Activated CD4-positive, alpha-beta T cell treated with anti-CD3 and anti-CD28 coated beads, Interleukin-2, amount 10 ng/mL, durations not matched to agents 24 days and 14 days (primary cell): ENCODE results near the gene OSBPL10. TPM values are rescaled to one million over a fixed set of nuclear protein-coding genes. Genes with fewer than 3 reads are reported as not detected.
A peak's percentile ranks its signal among the peaks of the same experiment; 100 is the strongest.
"Not testable (repeated sequence)": the region's sequence is repeated elsewhere in the genome, so short reads cannot be mapped to it uniquely, and the experiment has no call there.

Experiments used
- DNase-seq: peaks from one replicate; pipeline ENCODE4 v3.0.0; 2022
- H3K27ac Mint-ChIP-seq: one replicate; pipeline ENCODE4 v1.8.0; 2022; ENCODE audit warnings: mild to moderate bottlenecking, mixed read lengths
- H3K27me3 Mint-ChIP-seq: one replicate; pipeline ENCODE4 v1.8.0; 2022; ENCODE audit warnings: mixed read lengths
- H3K36me3 Mint-ChIP-seq: one replicate; pipeline ENCODE4 v1.8.0; 2022; ENCODE audit warnings: low read depth, mild to moderate bottlenecking, mixed read lengths
- H3K4me1 Mint-ChIP-seq: one replicate; pipeline ENCODE4 v1.8.0; 2021; ENCODE audit warnings: mixed read lengths
- H3K4me3 Mint-ChIP-seq: one replicate; pipeline ENCODE4 v1.8.0; 2022; ENCODE audit warnings: mild to moderate bottlenecking, moderate library complexity, mixed read lengths
- H3K9me3 Mint-ChIP-seq: one replicate; pipeline ENCODE4 v1.8.0; 2021; ENCODE audit warnings: mixed read lengths
- intact Hi-C: fragments of 100-400 bp; cut with micrococcal nuclease; formaldehyde crosslinking; loops from one replicate; pipeline ENCODE4 v1.15.1; 2023
- total RNA-seq: library from RNA; stranded (reverse); gene quantifications from 2 replicates; pipeline ENCODE4 v1.2.3, GENCODE V29; 2022

The OSBPL10 gene
- total RNA-seq, 1 donor from 2014 or later: 14.5 TPM

- Mint-ChIP-seq H3K36me3 (peaks cover 2% of the 10 kb centered on the region), H3K27ac (no peak overlapping the region), H3K4me3 (no peak overlapping the region), H3K9me3 (peaks cover 6% of the 10 kb centered on the region), H3K4me1 (no peaks in the 10 kb centered on the region), H3K27me3 (no peaks in the 10 kb centered on the region)
- intact Hi-C loops: no loop called here
- no peak for DNase-seq
These were observed 187.2 kb downstream of the OSBPL10 start for GRCh38 chr3:31793821-31794220.

GRCh38 chr3:31791090-31791430, 190.0 kb downstream of the OSBPL10 start:
- Mint-ChIP-seq H3K27me3 (no peaks in the 10 kb centered on the region), H3K9me3 (peaks cover 6% of the 10 kb centered on the region), H3K27ac (no peak overlapping the region), H3K36me3 (peaks cover 2% of the 10 kb centered on the region), H3K4me3 (no peak overlapping the region), H3K4me1 (no peaks in the 10 kb centered on the region)
- intact Hi-C loops: no loop called here
- DNase-seq: no peak

- Mint-ChIP-seq H3K27ac (no peak overlapping the region), H3K36me3 (peaks cover 2% of the 10 kb centered on the region), H3K9me3 (no peaks in the 10 kb centered on the region), H3K4me3 (no peak overlapping the region), H3K4me1 (no peaks in the 10 kb centered on the region), H3K27me3 (no peaks in the 10 kb centered on the region)
- intact Hi-C loops: no loop called here
- no peak for DNase-seq
These were observed 190.6 kb downstream of the OSBPL10 start for GRCh38 chr3:31790193-31791089.

- no peak for DNase-seq
- intact Hi-C loops: no loop called here
- no peaks in the 10 kb centered on the region for H3K36me3 Mint-ChIP-seq
- H3K4me1 Mint-ChIP-seq: no peaks in the 10 kb centered on the region
- H3K9me3 Mint-ChIP-seq: no peaks in the 10 kb centered on the region
- no peak overlapping the region for H3K4me3 Mint-ChIP-seq
- no peaks in the 10 kb centered on the region for H3K27me3 Mint-ChIP-seq
- H3K27ac Mint-ChIP-seq: no peak overlapping the region
These were observed 191.6 kb downstream of the OSBPL10 start for GRCh38 chr3:31789429-31789828.

GRCh38 chr3:31785734-31786133, 195.3 kb downstream of the OSBPL10 start:
- no peaks in the 10 kb centered on the region for H3K9me3 Mint-ChIP-seq
- DNase-seq: no peak
- H3K36me3 Mint-ChIP-seq: peaks cover 2% of the 10 kb centered on the region
- no peaks in the 10 kb centered on the region for H3K4me1 Mint-ChIP-seq
- H3K27ac Mint-ChIP-seq: no peak overlapping the region
- H3K27me3 Mint-ChIP-seq: peaks cover 8% of the 10 kb centered on the region
- no peak overlapping the region for H3K4me3 Mint-ChIP-seq
- intact Hi-C loops: no loop called here

GRCh38 chr3:31785286-31785685, 195.8 kb downstream of the OSBPL10 start:
- Mint-ChIP-seq H3K9me3 (no peaks in the 10 kb centered on the region), H3K4me1 (no peaks in the 10 kb centered on the region), H3K27ac (no peak overlapping the region), H3K27me3 (peaks cover 9% of the 10 kb centered on the region), H3K4me3 (no peak overlapping the region), H3K36me3 (peaks cover 2% of the 10 kb centered on the region)
- DNase-seq: no peak
- intact Hi-C loops: no loop called here

GRCh38 chr3:31783851-31784250, 197.2 kb downstream of the OSBPL10 start:
- intact Hi-C loops, H3K4me1 Mint-ChIP-seq, H3K4me3 Mint-ChIP-seq, H3K27ac Mint-ChIP-seq, H3K27me3 Mint-ChIP-seq, H3K9me3 Mint-ChIP-seq, H3K36me3 Mint-ChIP-seq, DNase-seq: not testable (repeated sequence)

GRCh38 chr3:31782306-31782705, 198.8 kb downstream of the OSBPL10 start:
- H3K4me1 Mint-ChIP-seq, H3K9me3 Mint-ChIP-seq, H3K4me3 Mint-ChIP-seq, H3K27me3 Mint-ChIP-seq, H3K27ac Mint-ChIP-seq, DNase-seq, H3K36me3 Mint-ChIP-seq, intact Hi-C loops: not testable (repeated sequence)

GRCh38 chr3:31779514-31779913, 201.5 kb downstream of the OSBPL10 start:
- Mint-ChIP-seq H3K27ac (no peak overlapping the region), H3K27me3 (peaks cover 9% of the 10 kb centered on the region), H3K9me3 (no peaks in the 10 kb centered on the region), H3K4me1 (peaks cover 12% of the 10 kb centered on the region), H3K36me3 (peaks cover 8% of the 10 kb centered on the region), H3K4me3 (no peak overlapping the region)
- intact Hi-C loops: no loop called here
- DNase-seq: no peak

- H3K36me3 Mint-ChIP-seq: peaks cover 8% of the 10 kb centered on the region
- DNase-seq: no peak
- no peaks in the 10 kb centered on the region for H3K9me3 Mint-ChIP-seq
- intact Hi-C loops: no loop called here
- peaks cover 9% of the 10 kb centered on the region for H3K27me3 Mint-ChIP-seq
- H3K27ac Mint-ChIP-seq: no peak overlapping the region
- H3K4me1 Mint-ChIP-seq: peaks cover 15% of the 10 kb centered on the region
- H3K4me3 Mint-ChIP-seq: no peak overlapping the region
These were observed 203.2 kb downstream of the OSBPL10 start for GRCh38 chr3:31777887-31778286.

GRCh38 chr3:31777092-31777491, 204.0 kb downstream of the OSBPL10 start:
- Mint-ChIP-seq H3K36me3 (peaks cover 8% of the 10 kb centered on the region), H3K4me3 (no peak overlapping the region), H3K27me3 (peaks cover 5% of the 10 kb centered on the region), H3K4me1 (peaks cover 19% of the 10 kb centered on the region), H3K27ac (no peak overlapping the region), H3K9me3 (no peaks in the 10 kb centered on the region)
- intact Hi-C loops: no loop called here
- no peak for DNase-seq

- H3K27ac Mint-ChIP-seq: no peak overlapping the region
- intact Hi-C loops: no loop called here
- no peak overlapping the region for H3K4me3 Mint-ChIP-seq
- H3K4me1 Mint-ChIP-seq: peaks cover 25% of the 10 kb centered on the region
- H3K9me3 Mint-ChIP-seq: no peaks in the 10 kb centered on the region
- no peak for DNase-seq
- H3K27me3 Mint-ChIP-seq: peaks cover 2% of the 10 kb centered on the region
- peaks cover 6% of the 10 kb centered on the region for H3K36me3 Mint-ChIP-seq
These were observed 205.0 kb downstream of the OSBPL10 start for GRCh38 chr3:31776016-31776415.

- Mint-ChIP-seq H3K27ac (peak overlapping the region; percentile 27), H3K4me1 (peaks cover 27% of the 10 kb centered on the region), H3K27me3 (no peaks in the 10 kb centered on the region), H3K4me3 (no peak overlapping the region), H3K36me3 (peaks cover 6% of the 10 kb centered on the region), H3K9me3 (no peaks in the 10 kb centered on the region)
- intact Hi-C loops: no loop called here
- no peak for DNase-seq
These were observed 205.7 kb downstream of the OSBPL10 start for GRCh38 chr3:31775383-31775782.

- intact Hi-C loops: loop anchor here (1.0 to 5.0 kb wide), 5 partner anchors 17 to 520 kb away; no protein-coding TSS in a partner anchor
- Mint-ChIP-seq H3K27me3 (no peaks in the 10 kb centered on the region), H3K27ac (peak overlapping the region; percentile 87), H3K4me1 (peaks cover 37% of the 10 kb centered on the region), H3K9me3 (no peaks in the 10 kb centered on the region), H3K4me3 (no peak overlapping the region), H3K36me3 (peaks cover 4% of the 10 kb centered on the region)
- no peak for DNase-seq
These were observed 208.1 kb downstream of the OSBPL10 start for GRCh38 chr3:31772758-31773473.
